Mesothelial cell of epicardium (in vitro differentiated cells): ENCODE results near the gene ERO1B. TPM values are rescaled to one million over a fixed set of nuclear protein-coding genes. Genes with fewer than 3 reads are reported as not detected.

Source experiments
- DNase-seq, 2 experiments: peaks; one replicate each; pipeline ENCODE4 v3.0.0; 2021; ENCODE audit warnings: low spot score in 2 of 2; ENCODE audit not compliant: unreplicated experiment in 2 of 2
- H3K27ac Mint-ChIP-seq: 2 replicates; pipeline ENCODE4 v1.8.0; 2021; ENCODE audit warnings: mixed read lengths
- H3K27me3 Mint-ChIP-seq: 2 replicates; pipeline ENCODE4 v1.8.0; 2021; ENCODE audit warnings: low read depth, mixed read lengths
- H3K36me3 Mint-ChIP-seq: 2 replicates; pipeline ENCODE4 v1.8.0; 2021; ENCODE audit warnings: mixed read lengths
- H3K4me1 Mint-ChIP-seq: 2 replicates; pipeline ENCODE4 v1.8.0; 2021; ENCODE audit warnings: mixed read lengths
- H3K4me3 Mint-ChIP-seq: 2 replicates; pipeline ENCODE4 v1.8.0; 2021; ENCODE audit warnings: mild to moderate bottlenecking, moderate library complexity, mixed read lengths
- H3K9me3 Mint-ChIP-seq: 2 replicates; pipeline ENCODE4 v1.8.0; 2021; ENCODE audit warnings: mixed read lengths
- CTCF ChIP-seq: fragments of 200-600 bp; sonication (generic); IDR thresholded peaks from one replicate; pipeline ENCODE4 v1.5.0; 2021; ENCODE audit warnings: antibody characterized with exemption; ENCODE audit not compliant: unreplicated experiment
- total RNA-seq: library from RNA; stranded (reverse); gene quantifications from 3 replicates; pipeline ENCODE4 v1.2.1, GENCODE V29; 2021

ERO1B gene
- total RNA-seq, 1 donor from 2014 or later: 6.4 TPM

- no peaks in the 10 kb centered on the region for H3K27me3 Mint-ChIP-seq
- H3K4me3 Mint-ChIP-seq: no peak overlapping the region
- peaks cover 25% of the 10 kb centered on the region for H3K36me3 Mint-ChIP-seq
- peaks cover 12% of the 10 kb centered on the region for H3K4me1 Mint-ChIP-seq
- no peak for DNase-seq
- H3K9me3 Mint-ChIP-seq: no peaks in the 10 kb centered on the region
- TF ChIP-seq CTCF: no peak
- no peak overlapping the region for H3K27ac Mint-ChIP-seq
Measured at GRCh38 chr1:236176337-236177336, 105.1 kb downstream of the ERO1B start.

- DNase-seq: no peak
- Mint-ChIP-seq H3K36me3 (peaks cover 18% of the 10 kb centered on the region), H3K4me3 (no peak overlapping the region), H3K9me3 (no peaks in the 10 kb centered on the region), H3K4me1 (peaks cover 12% of the 10 kb centered on the region), H3K27ac (no peak overlapping the region), H3K27me3 (no peaks in the 10 kb centered on the region)
- TF ChIP-seq CTCF: no peak
Measured at GRCh38 chr1:236175642-236176336, 106.0 kb downstream of the ERO1B start.

GRCh38 chr1:236173174-236173767 is 108.5 kb downstream of the ERO1B start:
- Mint-ChIP-seq H3K4me1 (peaks cover 12% of the 10 kb centered on the region), H3K9me3 (no peaks in the 10 kb centered on the region), H3K4me3 (no peak overlapping the region), H3K36me3 (peaks cover 10% of the 10 kb centered on the region), H3K27me3 (no peaks in the 10 kb centered on the region), H3K27ac (peak overlapping the region; percentile 12)
- DNase-seq: no peak
- TF ChIP-seq CTCF: no peak

- H3K27ac Mint-ChIP-seq: peak overlapping the region; percentile 14
- no peak overlapping the region for H3K4me3 Mint-ChIP-seq
- peaks cover 2% of the 10 kb centered on the region for H3K9me3 Mint-ChIP-seq
- H3K27me3 Mint-ChIP-seq: no peaks in the 10 kb centered on the region
- H3K4me1 Mint-ChIP-seq: peaks cover 12% of the 10 kb centered on the region
- DNase-seq: no peak
- no peak for TF ChIP-seq CTCF
- peaks cover 15% of the 10 kb centered on the region for H3K36me3 Mint-ChIP-seq
Measured at GRCh38 chr1:236172041-236172579, 109.6 kb downstream of the ERO1B start.

- H3K27ac Mint-ChIP-seq: no peak overlapping the region
- no peak overlapping the region for H3K4me3 Mint-ChIP-seq
- peaks cover 34% of the 10 kb centered on the region for H3K36me3 Mint-ChIP-seq
- no peaks in the 10 kb centered on the region for H3K27me3 Mint-ChIP-seq
- DNase-seq: peak in 1 of 2 experiments; percentile 22
- H3K9me3 Mint-ChIP-seq: peaks cover 8% of the 10 kb centered on the region
- peaks cover 12% of the 10 kb centered on the region for H3K4me1 Mint-ChIP-seq
- no peak for TF ChIP-seq CTCF
Measured at GRCh38 chr1:236168716-236169429, 112.9 kb downstream of the ERO1B start.
